HUES48 (cell line): Measurements from ENCODE around the gene PRLH.

Source experiments
- H3K27ac ChIP-seq: one replicate; pipeline ENCODE4 v1.7.0; 2013; ENCODE audit warnings: low read depth, low read length, inconsistent platforms
- H3K27me3 ChIP-seq: 2 replicates; pipeline ENCODE4 v1.6.1; 2013; ENCODE audit warnings: mild to moderate bottlenecking, low read length; ENCODE audit not compliant: control insufficient read depth, insufficient read depth
- H3K36me3 ChIP-seq: 2 replicates; pipeline ENCODE4 v1.6.1; 2013; ENCODE audit warnings: low read length; ENCODE audit not compliant: control insufficient read depth, insufficient read depth
- H3K4me1 ChIP-seq: 2 replicates; pipeline ENCODE4 v1.6.1; 2013; ENCODE audit warnings: mild to moderate bottlenecking, low read length; ENCODE audit not compliant: control insufficient read depth, insufficient read depth
- H3K4me3 ChIP-seq: 2 replicates; pipeline ENCODE4 v1.5.1; 2013; ENCODE audit warnings: mild to moderate bottlenecking, low read depth, low read length
- H3K9ac ChIP-seq: 2 replicates; pipeline ENCODE4 v1.6.1; 2013; ENCODE audit warnings: mild to moderate bottlenecking, low read depth, low read length, moderate library complexity
- H3K9me3 ChIP-seq: 2 replicates; pipeline ENCODE4 v1.6.1; 2013; ENCODE audit warnings: low read length; ENCODE audit not compliant: control insufficient read depth, insufficient read depth

Gene PRLH

DNA sequence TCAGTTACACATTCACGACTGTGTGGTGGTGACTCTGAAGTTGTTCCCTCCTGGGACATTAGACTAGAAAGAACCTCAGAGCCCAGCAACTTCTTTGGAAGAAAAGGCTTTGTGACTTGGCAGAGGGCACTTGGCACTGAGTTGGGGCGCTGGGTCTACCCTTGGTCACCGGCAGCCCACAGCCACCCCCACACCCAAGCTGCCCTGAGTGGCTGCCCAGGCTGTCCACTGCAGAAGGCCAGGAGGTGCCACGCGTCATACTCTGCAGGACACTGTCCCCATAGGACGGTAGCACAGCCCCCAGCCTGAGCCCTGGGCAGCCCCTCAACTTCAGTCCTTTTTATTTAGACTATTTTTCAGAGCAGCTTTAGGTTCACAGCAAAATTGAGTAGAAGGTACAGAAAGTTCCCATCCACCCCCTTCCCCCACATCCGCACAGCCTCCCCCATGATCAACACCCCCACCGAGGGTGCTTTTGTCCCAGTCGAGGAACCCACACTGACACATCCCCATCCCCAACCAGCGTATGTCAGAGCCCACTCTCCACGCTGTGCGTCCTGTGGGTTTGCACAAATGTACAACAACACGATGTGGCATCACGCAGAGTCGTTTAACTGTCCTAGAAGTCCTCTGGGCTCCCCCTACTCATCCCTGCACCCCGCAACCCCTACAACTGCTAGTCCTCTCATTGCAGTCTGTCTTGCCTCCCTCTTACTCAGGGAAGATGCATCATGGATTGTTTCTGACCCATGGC is 1.1 kb downstream of the PRLH start:
- no peaks in the 10 kb centered on the region for H3K36me3 ChIP-seq
- H3K27me3 ChIP-seq, result no peaks in the 10 kb centered on the region
- no peak overlapping the region for H3K4me3 ChIP-seq
- H3K9ac ChIP-seq, result no peak overlapping the region
- H3K4me1 ChIP-seq, result peaks cover 7% of the 10 kb centered on the region
- no peaks in the 10 kb centered on the region for H3K9me3 ChIP-seq
- H3K27ac ChIP-seq, result no peak overlapping the region

DNA sequence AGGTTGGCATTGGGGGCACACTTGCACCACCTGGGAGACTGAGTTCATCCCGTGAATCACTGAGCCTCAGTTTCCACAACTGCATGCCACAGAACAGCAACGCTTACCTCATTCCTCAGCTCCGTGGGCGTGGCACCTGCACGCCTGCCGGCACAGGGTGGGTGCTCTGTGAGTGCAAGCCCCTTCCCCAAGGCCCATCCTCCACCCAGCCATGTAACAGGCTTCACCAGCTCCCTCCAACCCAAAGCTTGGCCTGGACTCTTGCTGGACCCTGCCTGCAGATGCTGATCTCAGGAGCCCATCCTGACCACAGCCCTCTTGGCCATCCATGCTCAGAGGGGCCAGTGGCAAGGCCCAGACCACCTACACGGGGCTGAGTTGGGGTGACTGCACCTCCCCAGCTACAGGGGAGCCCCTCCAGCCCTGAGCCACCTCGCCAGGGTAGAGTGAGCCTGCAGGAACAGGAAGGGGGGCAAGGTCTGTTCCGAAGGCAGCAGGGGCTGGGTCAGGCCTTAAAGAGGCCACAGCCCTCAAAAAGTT is 1.8 kb downstream of the PRLH start:
- no peak overlapping the region for H3K27ac ChIP-seq
- no peaks in the 10 kb centered on the region for H3K27me3 ChIP-seq
- H3K9ac ChIP-seq, result no peak overlapping the region

DNA sequence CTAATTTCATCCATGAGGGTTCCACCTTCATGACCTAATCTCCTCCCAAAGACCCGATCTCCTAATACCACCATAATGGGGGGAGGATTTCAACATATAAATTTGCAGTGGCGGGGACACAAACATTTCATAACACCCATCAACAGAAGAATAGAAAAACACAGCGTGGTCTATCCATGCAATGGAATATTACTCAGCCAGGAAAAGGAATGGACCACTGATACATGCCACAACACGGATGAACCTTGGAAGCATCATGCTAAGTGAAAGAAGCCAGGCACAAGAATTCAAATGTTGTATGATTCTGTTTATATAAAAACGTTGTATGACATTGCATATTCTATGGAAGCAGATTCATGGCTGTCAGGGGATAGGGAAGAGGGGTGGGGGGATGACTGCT is 2.7 kb downstream of the PRLH start:
- Histone ChIP-seq H3K4me3 (no peak overlapping the region), H3K27ac (no peak overlapping the region), H3K4me1 (peaks cover 9% of the 10 kb centered on the region), H3K9me3 (no peaks in the 10 kb centered on the region), H3K9ac (no peak overlapping the region), H3K27me3 (no peaks in the 10 kb centered on the region), H3K36me3 (no peaks in the 10 kb centered on the region; the same call in 1 of the 2 replicates)

More for the DNA sequence above, 1.8 kb downstream of the PRLH start:
- Histone ChIP-seq H3K36me3 (no peaks in the 10 kb centered on the region), H3K9me3 (no peaks in the 10 kb centered on the region), H3K4me1 (peaks cover 9% of the 10 kb centered on the region), H3K4me3 (no peak overlapping the region)

DNA sequence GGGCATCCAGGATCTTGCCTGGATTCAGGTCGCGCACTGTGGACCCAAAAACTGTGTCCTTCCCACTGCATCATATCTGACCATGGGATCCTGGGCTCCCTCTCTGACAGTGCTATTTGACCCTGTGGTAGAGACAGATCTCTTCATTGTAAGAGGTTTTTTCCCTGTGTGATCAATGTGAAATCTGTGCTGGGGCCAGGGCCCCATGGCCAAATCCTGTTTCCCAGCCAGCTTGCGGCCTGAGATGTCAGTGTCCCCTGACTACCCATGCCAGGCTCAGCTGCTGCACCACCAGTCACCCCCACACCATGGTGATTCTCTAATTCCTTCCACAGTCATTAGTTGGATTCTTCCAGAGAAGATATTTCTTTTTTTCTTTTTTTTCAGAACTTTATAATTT is 3.5 kb downstream of the PRLH start:
- H3K9ac ChIP-seq, result no peak overlapping the region
- H3K27me3 ChIP-seq, result no peaks in the 10 kb centered on the region
- H3K4me1 ChIP-seq, result peaks cover 9% of the 10 kb centered on the region; the same call in 1 of the 2 replicates
- H3K4me3 ChIP-seq, result no peak overlapping the region
- H3K36me3 ChIP-seq, result no peaks in the 10 kb centered on the region; the same call in 1 of the 2 replicates
- no peaks in the 10 kb centered on the region for H3K9me3 ChIP-seq
- no peak overlapping the region for H3K27ac ChIP-seq

DNA sequence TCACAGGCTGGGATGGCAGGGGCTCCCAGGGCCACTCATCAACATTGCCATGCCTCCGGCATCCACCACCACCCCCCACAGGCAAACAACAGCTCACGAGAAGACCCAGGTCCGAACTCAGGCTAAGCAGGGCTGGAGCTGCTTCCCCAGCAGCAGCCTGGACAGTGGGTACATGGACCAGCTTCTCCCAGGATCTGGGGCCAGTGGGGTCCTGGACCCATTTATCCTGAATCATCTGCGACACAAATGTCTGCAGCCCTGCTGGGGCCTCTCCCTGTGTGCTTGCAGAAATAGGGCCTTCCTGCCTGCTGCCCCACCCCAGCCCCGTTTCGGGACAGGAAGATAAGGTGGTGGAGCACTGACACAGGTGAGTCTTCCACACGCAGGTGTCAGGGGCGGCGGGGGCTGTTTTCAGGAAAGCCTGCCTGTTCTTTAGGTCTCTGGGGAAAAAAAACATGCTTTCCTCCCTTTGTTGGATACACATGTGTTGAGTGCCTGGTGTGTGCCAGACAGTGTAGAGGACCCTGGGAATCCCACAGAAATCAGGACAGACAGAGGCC is 4.5 kb downstream of the PRLH start:
- H3K4me1 ChIP-seq, result peaks cover 9% of the 10 kb centered on the region; the same call in 1 of the 2 replicates
- H3K27ac ChIP-seq, result no peak overlapping the region
- H3K9ac ChIP-seq, result no peak overlapping the region
- H3K4me3 ChIP-seq, result no peak overlapping the region
- H3K36me3 ChIP-seq, result no peaks in the 10 kb centered on the region; the same call in 1 of the 2 replicates
- no peaks in the 10 kb centered on the region for H3K9me3 ChIP-seq
- H3K27me3 ChIP-seq, result no peaks in the 10 kb centered on the region

DNA sequence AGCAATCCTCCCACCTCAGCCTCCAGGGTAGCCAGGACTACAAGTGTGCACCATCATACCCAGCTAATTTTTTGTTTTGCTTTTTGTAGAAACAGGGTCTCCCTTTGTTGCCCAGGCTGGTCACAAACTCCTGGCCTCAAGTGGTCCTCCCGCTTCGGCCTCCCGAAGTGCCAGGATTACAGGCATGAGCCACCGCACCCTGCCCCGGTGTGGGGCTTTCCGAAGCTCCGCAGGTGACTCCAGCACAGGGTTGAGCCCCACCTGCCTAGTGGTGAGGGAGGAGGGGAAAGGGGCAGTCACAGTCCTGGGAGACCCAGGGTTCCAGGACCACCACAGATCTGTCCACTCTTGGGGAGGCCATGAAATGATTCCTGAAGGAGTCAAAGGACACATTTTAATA is 5.2 kb downstream of the PRLH start:
- Histone ChIP-seq H3K4me3 (no peak overlapping the region), H3K27ac (no peak overlapping the region), H3K9me3 (no peaks in the 10 kb centered on the region), H3K27me3 (no peaks in the 10 kb centered on the region), H3K9ac (no peak overlapping the region), H3K36me3 (no peaks in the 10 kb centered on the region; the same call in 1 of the 2 replicates), H3K4me1 (peaks cover 9% of the 10 kb centered on the region; the same call in 1 of the 2 replicates)

DNA sequence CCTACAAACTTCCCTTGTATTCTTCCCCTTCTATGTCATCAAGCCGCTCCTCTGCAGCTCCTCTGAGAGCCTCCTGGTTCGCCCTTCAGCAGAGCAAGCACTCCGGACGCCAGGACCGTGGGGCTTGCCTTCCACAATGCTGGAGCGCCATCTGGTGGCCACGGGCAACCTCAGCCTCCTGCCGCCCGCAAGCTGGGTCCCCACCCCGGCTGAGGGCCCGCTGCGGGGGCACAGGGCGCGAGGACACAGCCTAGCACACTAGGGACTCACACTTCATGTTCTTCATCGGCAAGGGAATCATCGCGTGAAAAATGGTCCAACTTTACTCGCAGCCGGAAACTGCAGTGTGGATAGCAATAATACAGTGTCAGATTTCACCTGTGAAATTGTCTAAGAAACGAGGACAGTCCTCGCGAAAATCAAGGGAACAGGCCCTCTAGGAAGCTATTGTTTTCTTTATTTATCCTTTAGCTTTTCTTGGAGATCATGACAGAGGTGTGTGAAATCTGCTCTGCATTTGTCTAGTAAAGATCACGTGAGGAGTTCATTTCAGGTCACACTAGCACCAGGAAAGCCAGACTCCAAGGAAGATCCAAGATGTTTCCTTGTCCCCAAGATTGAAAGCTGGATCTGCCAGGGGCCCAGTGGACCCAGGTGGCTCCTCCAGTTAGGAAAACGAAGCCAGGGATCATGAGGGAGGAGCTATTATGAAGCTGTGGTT is 5.8 kb downstream of the PRLH start:
- Histone ChIP-seq H3K36me3 (peaks cover 6% of the 10 kb centered on the region; the same call in 1 of the 2 replicates), H3K9me3 (no peaks in the 10 kb centered on the region), H3K9ac (no peak overlapping the region), H3K4me1 (peaks cover 9% of the 10 kb centered on the region; the same call in 1 of the 2 replicates), H3K4me3 (no peak overlapping the region), H3K27me3 (no peaks in the 10 kb centered on the region), H3K27ac (no peak overlapping the region)

DNA sequence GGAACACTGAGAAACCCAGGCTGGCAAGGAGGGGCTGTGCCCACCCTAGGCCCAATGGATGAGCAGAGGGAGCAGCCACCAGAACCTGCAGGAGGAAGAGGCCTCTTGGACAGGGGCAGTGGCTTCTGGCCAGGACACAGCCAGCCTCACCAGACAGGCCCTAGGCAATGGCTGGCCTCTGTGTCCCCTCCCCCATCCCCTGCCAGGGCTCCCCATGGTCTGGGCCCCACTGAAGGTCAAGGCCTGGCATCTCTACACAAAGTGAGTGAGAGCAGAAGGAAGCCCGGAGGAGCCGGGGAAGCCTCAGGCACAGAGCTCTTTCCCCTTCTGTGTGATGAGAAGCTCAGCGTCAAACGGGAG is 6.3 kb downstream of the PRLH start:
- H3K27ac ChIP-seq, result no peak overlapping the region
- no peaks in the 10 kb centered on the region for H3K9me3 ChIP-seq
- H3K36me3 ChIP-seq, result peaks cover 12% of the 10 kb centered on the region
- H3K4me1 ChIP-seq, result peaks cover 9% of the 10 kb centered on the region; the same call in 1 of the 2 replicates
- no peaks in the 10 kb centered on the region for H3K27me3 ChIP-seq
- H3K4me3 ChIP-seq, result no peak overlapping the region
- no peak overlapping the region for H3K9ac ChIP-seq

DNA sequence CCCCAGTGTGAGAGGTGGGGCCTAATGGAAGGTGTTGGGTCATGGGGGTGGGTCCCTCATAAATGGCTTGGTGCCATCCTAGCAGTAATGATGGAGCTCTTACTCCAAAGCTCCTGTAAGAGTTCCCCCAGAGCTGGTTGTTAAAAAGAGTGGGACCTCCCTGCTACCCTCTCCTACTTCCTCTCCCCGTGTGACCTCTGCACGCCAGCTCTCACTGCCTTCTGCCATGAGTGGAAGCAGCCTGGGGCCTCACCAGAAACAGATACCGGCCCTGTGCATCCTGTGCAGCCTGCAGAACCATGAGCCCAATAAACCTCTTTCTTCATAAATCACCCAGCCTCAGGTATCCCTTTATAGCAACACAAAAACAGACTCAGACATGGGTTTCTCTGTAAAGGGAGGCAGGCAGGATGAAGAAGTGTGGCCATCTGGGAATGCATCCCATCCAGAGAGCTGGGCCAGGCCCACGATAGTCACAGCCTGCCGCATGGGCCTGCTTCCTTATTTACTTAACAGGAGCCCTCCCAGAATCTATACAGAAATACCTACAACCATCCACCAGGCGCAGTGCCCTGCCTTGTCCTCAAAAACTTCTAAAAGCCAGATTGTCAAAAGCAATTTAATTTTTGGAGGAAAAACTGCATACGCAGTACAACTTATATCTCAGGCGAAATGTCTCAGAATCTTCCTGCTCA is 7.5 kb downstream of the PRLH start:
- no peak overlapping the region for H3K4me3 ChIP-seq
- H3K9ac ChIP-seq, result no peak overlapping the region
- H3K4me1 ChIP-seq, result peaks cover 9% of the 10 kb centered on the region; the same call in 1 of the 2 replicates
- H3K27ac ChIP-seq, result no peak overlapping the region
- H3K9me3 ChIP-seq, result no peaks in the 10 kb centered on the region
- peaks cover 18% of the 10 kb centered on the region for H3K36me3 ChIP-seq
- no peaks in the 10 kb centered on the region for H3K27me3 ChIP-seq

DNA sequence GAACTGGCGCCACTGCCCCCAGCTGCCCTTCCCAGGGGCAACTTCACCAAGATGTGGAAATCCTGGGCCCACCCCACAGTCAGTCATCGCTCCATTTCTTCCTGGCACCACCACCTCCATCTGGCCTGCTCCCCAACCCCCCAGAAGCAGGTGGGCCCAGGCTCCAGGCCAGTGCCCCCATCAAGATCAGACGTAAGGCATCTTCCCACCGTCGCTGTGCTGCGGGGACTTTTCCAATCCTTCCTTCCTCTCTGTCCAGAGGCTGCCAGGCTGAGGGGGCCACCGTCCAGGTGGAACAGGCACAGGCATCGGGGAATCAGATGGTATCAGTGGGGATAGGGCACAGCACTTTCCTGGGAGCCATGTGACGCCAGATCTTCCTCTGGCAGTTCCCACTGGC is 8.1 kb downstream of the PRLH start:
- Histone ChIP-seq H3K27ac (no peak overlapping the region), H3K9ac (no peak overlapping the region)

More for the DNA sequence above, 8.1 kb downstream of the PRLH start:
- Histone ChIP-seq H3K27me3 (no peaks in the 10 kb centered on the region), H3K4me1 (peaks cover 9% of the 10 kb centered on the region; the same call in 1 of the 2 replicates), H3K9me3 (no peaks in the 10 kb centered on the region), H3K4me3 (no peak overlapping the region), H3K36me3 (peaks cover 22% of the 10 kb centered on the region)
